Suppressor macrophage treated with lipopolysaccharide for 4 hours (primary cell): ENCODE data around the gene DDX5.

ENCODE experiments used
- DNase-seq: peaks from one replicate; pipeline ENCODE4 v3.0.0-alpha.2; 2020

Gene DDX5

DNA sequence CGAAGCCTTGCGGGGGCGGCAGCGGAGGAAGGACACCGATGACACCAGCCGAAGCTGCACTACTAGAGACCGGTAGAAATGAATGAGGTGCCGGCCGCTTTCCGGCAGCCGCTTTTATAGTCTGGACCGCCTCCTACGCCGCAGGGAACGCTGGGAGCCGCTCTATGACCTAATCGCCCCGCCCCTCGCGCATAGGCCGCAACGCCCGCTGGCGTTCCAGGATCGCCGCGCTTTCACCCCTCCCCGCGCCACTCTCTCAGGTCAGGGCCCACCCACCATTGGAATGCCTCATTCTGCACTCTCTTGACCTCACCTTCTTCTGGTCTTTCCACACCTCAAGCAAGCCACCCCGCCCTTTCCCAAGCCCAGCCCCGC, at the start of gene DDX5:
TSS of gene DDX5 (minus strand) at position 89 of the 375 bp plus-strand sequence. CDS start 170 bp downstream, outside the sequence.
- peak; percentile 99 for DNase-seq

DNA sequence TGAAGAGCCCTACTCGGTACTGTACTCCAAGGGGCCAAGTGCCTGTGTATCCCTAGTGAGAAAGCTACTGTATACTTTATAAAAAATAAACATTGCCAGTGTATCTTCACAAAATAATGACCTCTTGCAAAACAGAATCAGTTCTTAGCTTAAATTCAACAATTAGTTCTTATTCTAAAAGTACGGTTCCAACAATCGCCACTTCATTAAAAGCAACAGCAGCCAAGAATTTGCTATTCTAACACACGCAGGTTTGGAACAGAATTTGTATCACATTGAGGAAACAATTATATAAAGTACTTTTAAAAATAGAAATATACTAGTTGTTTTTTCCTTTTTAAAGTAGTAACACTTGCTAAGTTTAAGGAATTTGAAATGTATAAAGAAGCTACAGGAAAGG, 49.2 kb upstream of the DDX5 start:
- DNase-seq: no peak

DNA sequence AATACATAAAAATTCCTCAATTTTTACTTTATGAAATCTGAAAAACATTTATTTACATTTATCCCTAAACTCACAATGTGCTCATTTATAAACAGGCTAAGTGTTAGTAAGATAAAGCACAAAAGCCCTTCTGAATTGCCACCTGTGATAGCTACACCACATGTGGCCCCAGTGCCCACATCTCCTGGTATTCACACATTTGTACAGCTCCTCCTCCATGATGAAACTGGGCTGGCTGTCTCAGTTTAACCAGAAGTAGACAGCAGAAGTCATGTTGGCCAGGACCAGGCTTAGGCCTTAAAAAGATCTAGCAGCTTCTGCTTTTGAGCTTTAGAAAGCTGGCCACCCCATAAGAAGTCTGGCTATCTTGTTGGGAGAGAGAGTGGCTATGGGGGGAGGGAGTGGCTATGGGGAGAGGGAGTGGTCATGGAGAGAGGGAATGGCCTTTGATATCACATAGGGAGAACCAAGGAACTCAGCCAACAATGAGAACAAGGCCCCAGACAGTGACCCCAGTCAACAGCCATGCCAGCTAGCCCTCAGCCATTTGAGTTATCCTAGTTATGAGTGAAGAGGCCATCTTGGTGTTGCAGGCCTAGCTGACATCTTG, 48.0 kb upstream of the DDX5 start:
- DNase-seq: no peak

DNA sequence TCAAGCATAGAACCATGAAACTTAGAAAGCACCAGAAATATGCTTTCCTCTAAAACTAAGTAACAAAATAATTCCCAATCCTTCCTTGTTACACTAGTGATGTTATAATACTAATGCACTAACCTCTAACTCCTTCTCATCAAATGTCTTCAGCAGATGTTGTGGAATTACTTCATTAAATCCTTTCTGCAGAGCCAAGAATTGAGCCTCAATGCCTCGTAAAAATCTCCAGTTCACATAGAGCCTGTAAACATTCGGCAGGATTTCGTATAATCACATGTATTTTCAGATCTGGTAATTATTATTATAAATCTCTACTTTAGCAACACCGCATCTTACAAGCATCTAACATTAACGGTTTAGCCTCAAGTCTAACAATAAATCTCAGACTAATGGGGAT, 45.4 kb upstream of the DDX5 start:
- DNase-seq: no peak

DNA sequence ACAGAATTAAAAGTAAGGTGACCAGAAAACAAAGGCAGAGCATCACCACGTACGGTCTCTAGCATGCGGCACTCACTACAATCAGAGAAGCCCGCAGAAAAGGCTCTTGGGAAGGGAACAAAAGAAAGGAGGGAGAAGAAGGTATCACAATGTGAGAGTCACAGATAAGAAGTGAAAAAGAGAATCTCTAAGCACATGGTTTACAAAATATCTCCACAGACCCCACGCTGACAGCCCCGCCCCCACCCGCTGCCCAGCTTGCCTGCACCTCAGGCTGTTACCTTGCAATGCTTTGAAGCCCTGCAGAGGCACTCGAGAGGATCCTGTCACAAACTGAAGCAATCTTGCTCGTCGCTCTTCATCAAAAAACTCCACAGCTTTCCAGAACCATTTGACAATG, 41.2 kb upstream of the DDX5 start:
- DNase-seq: no peak

DNA sequence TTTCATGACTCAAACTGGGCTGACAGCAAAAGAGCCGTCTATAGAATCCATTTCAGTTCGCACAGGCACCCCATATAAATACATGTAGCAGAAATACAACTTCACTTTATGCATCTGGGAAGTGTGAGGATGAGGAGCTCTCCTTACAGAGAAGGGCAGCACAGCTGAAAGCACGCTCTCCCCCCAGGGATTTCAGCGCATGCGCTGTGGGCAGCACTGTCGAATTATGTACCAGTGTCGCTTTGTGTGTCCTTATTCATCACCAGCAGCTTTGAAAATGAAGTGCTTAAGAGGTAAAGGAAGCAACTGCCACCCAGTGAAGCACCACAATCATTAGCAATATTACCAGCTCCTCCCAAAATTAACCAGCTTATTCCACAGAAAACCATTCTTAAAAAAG, 40.6 kb upstream of the DDX5 start:
- DNase-seq: no peak

DNA sequence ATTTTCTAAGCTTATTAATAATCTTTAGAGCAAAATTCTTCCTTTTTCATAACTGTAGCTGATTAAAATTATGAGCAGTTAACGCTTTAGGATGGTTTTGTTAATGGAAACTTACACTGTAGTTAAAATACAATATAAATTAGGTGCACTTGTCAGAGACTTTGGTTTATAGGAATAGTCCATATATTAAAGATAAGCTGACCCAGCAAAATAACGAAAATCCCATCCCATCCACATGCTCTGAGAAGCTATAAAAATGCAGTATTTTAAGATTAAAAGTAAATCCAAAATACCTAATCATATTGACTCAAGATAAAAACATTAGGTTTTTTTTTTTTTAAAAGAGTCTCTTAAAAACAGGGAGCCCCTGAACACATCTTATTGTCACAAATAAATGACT, 38.7 kb upstream of the DDX5 start:
- DNase-seq: no peak

DNA sequence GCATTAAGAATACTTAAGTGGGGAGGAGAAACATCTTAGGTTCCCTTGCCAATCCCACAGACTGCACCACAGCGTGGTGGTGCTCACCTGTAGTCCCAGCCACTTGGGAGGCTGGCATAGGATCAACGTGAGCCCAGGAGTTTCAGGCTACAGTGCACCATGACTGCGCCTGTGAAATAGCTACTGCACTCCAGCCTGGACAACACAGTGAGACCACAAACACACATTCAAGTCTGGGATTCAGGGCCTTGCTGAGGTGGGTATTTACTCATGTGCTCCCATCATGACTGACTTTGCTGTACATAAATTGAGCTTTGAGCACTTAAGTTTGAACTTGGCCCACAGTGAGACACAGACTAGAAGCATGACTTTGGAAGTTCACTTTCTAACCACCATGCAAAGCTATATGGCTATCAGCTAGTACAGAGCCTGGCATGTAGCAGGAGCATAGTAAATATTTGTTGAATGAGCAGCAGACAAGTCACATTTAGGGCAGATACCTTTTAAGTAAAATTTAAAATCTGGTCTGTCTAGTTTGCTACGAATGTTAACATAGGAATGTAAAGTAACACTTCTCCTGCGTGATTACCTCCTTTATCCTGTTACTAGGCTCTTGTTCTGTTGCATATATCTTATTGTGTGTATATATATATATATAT, 34.2 kb upstream of the DDX5 start:
- DNase-seq: no peak

DNA sequence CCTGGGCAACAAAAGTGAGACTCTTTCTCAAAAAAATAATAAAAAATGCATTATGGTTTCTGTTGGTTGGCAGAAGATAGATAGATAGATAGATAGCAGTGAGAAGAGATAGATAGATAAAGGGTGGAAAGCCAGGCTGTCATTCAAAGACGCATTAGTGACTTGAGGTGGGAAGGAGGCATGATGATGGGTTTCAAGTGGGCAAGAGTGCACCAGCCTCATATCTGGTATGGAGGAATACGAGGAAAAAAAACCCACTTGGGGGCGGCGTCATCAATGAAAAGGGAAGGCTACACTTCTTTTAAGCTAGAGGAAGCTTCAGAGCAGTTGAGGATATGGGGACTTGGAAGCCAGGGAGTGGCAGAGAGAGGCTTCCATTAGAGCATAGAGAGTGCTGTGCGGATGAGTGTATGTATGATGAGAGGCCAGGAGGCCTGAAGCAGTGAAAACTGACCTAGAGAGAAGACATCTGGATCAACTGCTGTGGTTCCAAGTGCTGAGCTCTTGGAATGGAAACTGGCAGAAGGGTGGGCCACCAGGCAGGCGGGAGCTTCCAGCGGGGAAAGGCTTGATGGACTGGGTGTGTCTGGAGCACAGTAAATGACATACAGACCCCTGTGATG, 32.5 kb upstream of the DDX5 start:
- no peak for DNase-seq

DNA sequence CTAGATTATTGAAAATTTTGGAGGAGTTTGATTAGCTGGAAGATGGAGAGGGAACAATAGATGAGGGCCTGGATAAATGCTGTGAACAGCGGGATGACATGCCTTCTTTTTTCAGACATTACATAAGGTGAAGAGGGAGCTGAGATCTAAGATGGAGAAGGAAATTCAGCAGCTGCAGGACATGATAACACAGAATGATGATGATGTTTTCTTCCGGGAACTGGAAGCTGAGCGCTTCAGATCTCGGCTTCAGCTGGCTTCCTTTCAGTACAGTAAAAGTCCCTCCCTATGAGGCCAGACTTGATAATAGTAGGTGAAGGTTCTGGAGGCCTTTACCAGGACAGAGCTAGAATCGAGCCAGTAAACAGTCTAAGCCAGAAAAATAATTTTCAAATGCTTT, 31.4 kb upstream of the DDX5 start:
- DNase-seq: no peak

DNA sequence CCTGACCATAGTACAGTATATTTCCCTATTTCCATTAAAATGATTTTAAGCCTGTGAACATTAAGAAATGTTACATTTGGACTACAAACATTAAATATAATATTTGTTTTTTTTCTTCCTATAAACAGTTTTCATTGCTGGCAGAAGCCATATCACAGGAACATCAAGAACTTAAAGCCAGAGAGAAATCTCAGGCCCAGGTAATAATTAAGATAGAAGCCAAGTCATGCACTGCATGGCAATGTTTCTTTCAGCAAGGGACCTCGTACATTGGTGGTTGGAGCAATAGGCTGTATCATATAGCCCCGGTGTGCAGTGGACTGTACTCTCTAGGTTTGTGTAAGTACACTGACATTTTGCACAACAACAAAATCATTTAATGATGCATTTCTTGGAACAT, 30.8 kb upstream of the DDX5 start:
- no peak for DNase-seq

DNA sequence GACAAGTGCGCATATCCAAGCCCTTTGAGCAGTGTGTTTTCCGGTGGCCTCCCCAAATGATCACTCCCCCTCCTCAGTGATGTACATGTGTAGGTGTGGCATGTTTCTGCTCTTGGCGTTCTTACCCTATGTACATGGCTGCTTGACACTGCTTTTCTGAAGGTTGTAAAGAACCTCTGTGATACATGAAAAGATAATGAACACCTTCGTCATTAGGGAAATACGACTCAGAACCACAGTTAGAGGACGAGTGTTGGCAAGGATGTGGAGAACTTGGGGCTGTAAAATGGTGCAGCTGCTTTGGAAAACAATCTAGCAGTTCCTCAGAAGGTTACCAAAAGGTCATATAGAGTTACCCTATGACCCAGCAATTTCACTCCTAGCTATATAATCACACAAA, 29.3 kb upstream of the DDX5 start:
- DNase-seq: no peak

DNA sequence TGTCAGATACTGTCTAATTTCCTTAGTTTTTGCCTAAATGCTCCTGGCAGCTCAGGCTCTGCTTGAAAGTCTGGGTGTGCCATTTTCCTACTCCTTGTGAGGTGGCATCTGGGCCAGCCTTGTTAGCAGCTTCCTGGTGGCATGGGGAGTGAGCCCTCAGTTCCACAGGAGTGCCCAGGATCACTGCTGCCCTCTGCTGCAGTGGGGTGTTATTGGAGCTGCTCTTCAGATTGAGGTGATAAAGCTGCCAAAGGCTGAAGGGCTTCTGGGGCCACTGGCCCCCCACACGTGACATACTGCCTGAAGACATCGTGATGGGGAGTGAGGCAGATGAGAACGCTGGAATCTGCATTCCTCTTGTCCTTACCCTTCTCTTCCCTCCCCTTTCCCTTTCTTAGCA, 28.1 kb upstream of the DDX5 start:
- DNase-seq: no peak

DNA sequence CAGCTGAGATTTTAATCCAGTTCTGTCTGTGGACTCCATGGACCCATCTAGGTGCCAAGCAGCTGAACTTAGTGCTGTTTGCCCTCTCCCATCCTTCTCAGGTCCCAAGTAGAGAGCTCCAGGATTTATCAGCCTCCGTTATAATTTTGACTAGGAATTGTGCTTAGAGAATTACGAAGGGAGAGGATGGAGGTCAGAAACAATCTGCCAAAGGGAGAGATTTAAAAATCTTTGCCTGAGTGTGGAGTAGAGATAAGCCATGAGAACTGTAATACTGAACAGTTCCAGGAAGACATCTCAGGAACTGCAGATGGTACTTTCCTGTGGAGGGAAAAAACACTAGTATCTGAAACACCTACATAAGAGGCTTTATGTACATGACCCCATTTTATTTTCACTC, 27.7 kb upstream of the DDX5 start:
- no peak for DNase-seq

DNA sequence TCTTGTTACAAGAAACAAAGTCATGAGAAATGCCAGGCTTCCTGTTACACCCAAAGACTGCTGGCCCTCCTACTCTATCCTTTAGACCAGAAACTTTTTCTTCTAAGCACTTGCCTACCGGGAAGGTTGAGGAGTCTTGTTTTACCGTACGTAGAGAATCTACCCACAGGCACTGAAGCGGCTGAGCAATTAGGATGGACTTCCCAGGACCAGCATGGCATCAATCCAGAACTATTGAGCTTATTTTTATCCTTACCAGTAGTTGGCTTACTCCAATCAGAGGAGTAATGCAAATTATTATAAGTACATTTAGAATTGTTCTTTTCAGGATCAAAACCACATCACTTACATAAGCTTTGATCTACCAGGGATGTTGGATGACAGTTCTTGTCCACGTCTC, 26.3 kb upstream of the DDX5 start:
- DNase-seq: no peak

DNA sequence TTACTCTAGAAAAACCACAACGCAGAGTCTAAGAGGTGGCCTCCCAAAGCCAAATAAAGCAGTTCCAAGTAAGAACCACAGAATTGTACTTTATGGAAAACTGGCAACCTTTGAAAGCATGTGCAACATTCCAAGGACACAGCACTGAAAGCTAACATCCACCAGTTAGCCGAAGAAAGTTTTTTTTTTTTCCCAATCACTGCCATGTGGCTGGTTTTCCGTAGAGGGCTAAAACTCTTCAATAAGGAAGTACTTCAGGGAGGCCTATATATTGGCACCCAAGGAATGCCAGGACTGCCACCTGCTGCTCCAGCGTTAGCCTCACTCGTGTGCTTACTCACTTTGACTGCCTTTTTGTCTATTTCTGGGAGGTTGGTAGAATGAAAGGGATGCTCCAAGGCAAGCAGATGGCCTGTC, 25.9 kb upstream of the DDX5 start:
- no peak for DNase-seq

DNA sequence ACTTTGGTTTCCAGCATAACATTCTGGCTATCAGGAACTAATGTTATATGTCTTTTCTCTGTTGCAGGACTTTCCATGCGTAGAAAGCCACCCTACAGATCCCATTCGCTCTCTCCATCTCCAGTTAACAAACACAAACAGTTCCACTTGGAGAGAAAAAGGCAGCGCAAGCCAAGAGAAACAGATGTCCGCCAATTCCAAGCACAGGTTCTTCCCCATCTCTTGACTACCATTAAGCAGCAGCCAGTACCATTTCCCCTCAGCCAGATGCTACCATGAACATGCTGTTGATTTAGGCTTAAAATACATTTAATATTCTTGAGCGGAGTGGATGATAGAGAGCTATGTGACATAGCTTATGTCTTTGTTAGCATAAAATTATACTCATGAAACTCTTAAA, 23.1 kb upstream of the DDX5 start:
- DNase-seq: no peak

DNA sequence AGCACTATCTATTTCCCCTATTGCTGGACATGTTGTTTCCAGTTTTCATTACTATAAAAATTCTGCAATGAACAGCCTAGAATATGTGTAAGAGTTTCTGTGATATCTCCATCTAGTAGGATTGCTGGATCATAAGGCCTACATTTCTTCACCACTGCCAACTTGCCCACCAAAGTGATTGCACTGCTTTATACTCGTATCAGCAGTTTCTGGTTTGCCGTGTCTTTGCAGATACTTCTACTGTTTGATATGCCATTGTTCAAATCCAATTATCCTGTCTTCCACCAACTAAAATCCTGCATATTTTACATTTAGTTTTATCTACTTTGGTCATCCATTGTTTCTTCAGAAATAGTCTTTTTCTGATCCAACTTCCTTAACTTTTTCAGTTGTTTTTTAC, 21.8 kb upstream of the DDX5 start:
- no peak for DNase-seq

DNA sequence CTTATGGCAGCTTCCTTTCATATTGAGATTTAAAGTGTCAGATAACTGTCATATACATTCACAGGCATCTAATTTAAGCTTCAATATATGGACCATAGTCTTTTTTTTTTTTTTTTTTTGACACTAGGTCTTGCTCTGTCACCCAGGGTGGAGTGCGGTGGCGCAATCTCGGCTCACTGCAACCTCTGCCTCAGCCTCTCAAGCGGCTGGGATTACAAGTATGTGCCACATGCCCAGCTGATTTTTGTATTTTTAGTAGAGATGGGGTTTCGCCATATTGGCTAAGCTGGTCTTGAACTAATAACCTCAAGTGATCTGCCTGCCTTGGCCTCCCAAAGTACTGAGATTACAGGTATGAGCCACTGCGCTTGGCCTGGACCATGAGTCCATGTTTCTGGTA, 14.3 kb upstream of the DDX5 start:
- DNase-seq: no peak

DNA sequence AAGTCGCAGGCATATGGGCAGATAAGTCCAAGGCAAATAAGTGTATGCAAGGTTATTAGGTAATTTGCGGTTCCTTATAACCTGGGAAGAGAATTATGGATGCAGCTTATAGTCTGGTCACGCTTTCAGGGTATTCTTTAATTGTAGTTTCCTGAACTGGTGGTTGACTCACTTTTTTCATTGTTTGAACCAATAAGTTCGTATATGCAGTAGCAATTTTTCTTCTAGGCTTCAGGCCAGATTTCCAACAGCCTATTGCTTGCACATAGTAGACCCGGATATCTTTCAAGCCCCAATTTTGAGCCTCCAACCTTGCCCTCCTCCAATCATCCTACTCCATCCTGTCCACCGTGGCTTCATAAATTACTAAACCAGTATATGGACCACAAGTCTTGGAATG, 13.5 kb upstream of the DDX5 start:
- no peak for DNase-seq

DNA sequence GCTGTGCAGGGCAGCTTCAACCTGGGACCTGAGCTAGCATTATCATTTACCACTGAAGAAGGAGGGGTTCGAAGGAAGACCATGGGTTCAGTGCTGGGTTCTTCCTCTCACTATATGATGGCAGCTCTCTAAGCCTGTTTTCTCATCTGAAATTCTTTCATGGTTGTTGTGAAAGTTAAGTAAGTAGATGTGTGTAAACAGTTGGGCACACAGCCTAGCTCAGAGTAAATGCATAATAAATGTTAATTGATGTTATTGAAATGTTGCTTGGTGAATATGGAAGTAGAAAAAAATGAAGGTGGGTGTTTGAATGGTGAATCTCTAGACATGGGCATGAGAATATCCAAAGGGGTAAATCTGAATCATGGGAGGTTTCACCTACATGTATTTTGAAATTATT, 9.7 kb upstream of the DDX5 start:
- no peak for DNase-seq

DNA sequence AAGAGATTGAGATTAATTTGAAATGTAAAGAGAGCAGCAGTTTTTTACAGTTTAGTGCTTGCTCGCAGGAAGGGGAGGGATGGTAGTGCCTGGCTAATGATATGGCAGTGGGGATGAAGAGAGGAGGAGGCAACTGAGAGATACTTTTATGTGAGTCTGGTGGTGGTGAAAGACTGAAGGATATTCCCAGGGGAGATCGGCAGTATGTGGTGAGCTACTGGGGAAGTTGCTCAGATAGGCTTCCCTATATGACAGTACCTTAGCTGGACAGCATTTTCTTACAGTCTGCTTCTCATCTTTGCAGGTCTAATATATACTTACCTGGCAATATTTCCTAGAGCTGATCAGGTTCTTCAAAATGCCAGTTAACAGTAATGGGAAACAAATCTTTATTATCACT, 9.3 kb upstream of the DDX5 start:
- DNase-seq: no peak

DNA sequence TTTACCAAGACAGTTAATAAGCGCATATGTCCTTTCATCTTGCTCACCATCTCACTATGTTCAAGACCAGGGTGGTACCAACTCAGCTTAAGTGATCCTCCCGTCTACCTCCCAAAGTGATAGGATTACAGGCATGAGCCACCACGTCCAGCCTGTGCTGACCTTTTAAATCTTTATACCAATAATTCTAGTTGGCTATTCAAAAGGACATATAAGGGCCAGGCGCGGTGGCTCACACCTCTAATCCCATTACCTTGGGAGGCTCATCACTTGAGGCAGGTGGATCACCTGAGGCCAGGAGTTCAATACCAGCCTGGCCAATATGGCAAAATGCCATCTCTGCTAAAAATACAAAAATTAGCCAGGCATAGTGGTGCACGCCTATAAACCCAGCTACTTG, 3.1 kb upstream of the DDX5 start:
- no peak for DNase-seq

DNA sequence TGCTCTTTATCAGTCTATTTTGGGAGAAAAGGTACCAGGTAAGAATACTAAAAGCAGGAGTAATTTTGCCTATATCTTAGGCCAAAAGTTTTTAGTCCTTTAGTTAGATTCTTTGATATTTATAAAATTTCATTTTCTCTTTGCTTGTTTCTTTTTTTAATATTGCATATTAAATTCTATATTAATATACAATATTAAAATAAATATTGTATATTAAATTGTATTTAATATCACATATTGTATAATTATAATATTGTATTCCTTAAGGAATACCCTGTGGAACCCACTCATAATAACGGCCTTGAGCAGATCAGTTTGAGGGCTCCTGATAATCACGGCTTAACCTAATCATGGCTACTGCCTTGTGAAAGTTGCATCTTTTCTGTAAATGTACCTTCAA, 2.6 kb upstream of the DDX5 start:
- DNase-seq: no peak

DNA sequence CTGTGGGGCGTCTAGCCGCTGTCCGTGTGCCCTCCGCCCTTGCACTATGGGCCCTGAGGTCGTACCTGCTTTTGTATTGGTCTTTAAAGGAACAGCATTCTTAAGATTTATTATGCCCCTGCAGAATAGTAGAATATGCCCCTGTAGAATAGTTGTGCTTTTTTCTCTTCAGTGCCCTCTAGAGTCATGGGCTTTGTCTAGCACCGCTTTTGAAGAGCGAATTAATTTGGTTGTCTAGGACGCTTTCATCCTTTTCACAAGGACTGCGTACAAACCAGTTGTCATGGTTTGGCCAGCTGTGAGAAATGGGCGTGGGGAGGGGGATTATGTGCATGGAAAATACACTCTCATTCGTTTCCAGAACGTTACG, 1.3 kb upstream of the DDX5 start:
- DNase-seq: peak; percentile 54
